HEK293T (cell line): ENCODE results near the gene MAP2K4.

Experiments used
- CTCF ChIA-PET: fragments of 350-600 bp; formaldehyde crosslinking; extraction: SDS; loops from one replicate; lab custom pipeline; 2021; ENCODE audit warnings: antibody characterized with exemption, inconsistent platforms; lab: Yijun Ruan, JAX
- POLR2A ChIA-PET: fragments of 350-600 bp; formaldehyde crosslinking; extraction: SDS; loops from one replicate; lab custom pipeline; 2020; ENCODE audit warnings: antibody characterized with exemption, inconsistent platforms; lab: Yijun Ruan, JAX
- DNase-seq: peaks from one replicate; pipeline ENCODE4 v3.0.0; 2012; ENCODE audit warnings: mixed read lengths; ENCODE audit errors: extremely low spot score
- ARNT ChIP-seq: fragments of 450-650 bp; IDR thresholded peaks from 2 replicates; pipeline ENCODE4 v1.6.1; 2017; ENCODE audit warnings: mild to moderate bottlenecking
- BHLHE40 ChIP-seq: fragments of 450-650 bp; IDR thresholded peaks from 2 replicates; pipeline ENCODE4 v1.6.1; 2016; ENCODE audit warnings: mild to moderate bottlenecking, moderate library complexity, borderline replicate concordance
- CTBP1 ChIP-seq: fragments of 450-650 bp; IDR thresholded peaks from 2 replicates; pipeline ENCODE4 v1.6.1; 2016; ENCODE audit warnings: borderline replicate concordance
- ELF4 ChIP-seq: fragments of 450-650 bp; IDR thresholded peaks from 2 replicates; pipeline ENCODE4 v1.6.1; 2017; ENCODE audit warnings: antibody characterized with exemption
- FOXA1 ChIP-seq: fragments of 450-650 bp; IDR thresholded peaks from 2 replicates; pipeline ENCODE4 v1.6.1; 2016; ENCODE audit warnings: mild to moderate bottlenecking
- FOXK2 ChIP-seq: fragments of 450-650 bp; IDR thresholded peaks from 2 replicates; pipeline ENCODE4 v1.6.1; 2016; ENCODE audit warnings: mild to moderate bottlenecking
- FOXM1 ChIP-seq: fragments of 450-650 bp; IDR thresholded peaks from 2 replicates; pipeline ENCODE4 v1.6.1; 2017; ENCODE audit warnings: mild to moderate bottlenecking, borderline replicate concordance
- HDGF ChIP-seq: fragments of 450-650 bp; IDR thresholded peaks from 2 replicates; pipeline ENCODE4 v1.6.1; 2017; ENCODE audit warnings: antibody characterized with exemption, borderline replicate concordance
- L3MBTL2 ChIP-seq: fragments of 450-650 bp; conservative IDR thresholded peaks from 2 replicates; pipeline ENCODE4 v1.6.1; 2016; ENCODE audit warnings: mild to moderate bottlenecking
- LEF1 ChIP-seq: fragments of 450-650 bp; IDR thresholded peaks from 2 replicates; pipeline ENCODE4 v1.6.1; 2017; ENCODE audit warnings: mild to moderate bottlenecking, borderline replicate concordance
- NFRKB ChIP-seq: fragments of 450-650 bp; IDR thresholded peaks from 2 replicates; pipeline ENCODE4 v1.6.1; 2016; ENCODE audit warnings: mild to moderate bottlenecking, moderate library complexity
- PKNOX1 ChIP-seq: fragments of 450-650 bp; IDR thresholded peaks from 2 replicates; pipeline ENCODE4 v1.6.1; 2016
- SP1 ChIP-seq: fragments of 450-650 bp; IDR thresholded peaks from 2 replicates; pipeline ENCODE4 v1.6.1; 2017
- SUZ12 ChIP-seq: fragments of 450-650 bp; IDR thresholded peaks from 2 replicates; pipeline ENCODE4 v1.6.1; 2016; ENCODE audit warnings: mild to moderate bottlenecking
- TARDBP ChIP-seq: fragments of 450-650 bp; IDR thresholded peaks from 2 replicates; pipeline ENCODE4 v1.6.1; 2016
- ZNF384 ChIP-seq: fragments of 450-650 bp; IDR thresholded peaks from 2 replicates; pipeline ENCODE4 v1.6.1; 2016

MAP2K4 gene

DNA sequence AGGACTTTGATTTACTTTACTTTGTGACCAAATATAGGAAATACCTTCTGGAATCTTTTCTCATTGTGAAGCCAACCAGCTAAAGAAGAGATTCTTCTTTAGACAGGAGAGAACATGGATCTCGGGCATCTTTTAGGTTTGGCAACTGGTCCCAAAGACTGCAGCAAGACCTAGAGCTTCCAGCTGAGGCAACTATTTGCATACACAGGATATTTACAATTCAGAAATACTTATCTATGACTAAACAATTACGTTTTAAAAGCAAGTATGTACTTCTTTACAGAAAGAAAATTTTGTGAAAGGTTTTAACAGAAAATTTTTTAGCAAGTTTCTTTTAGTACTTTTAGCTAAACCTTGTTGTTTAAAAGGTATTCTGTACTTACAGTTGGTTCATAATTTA, 106.5 kb downstream of the MAP2K4 start:
- ChIA-PET CTCF (no interaction called here), POLR2A (no interaction called here)
- DNase-seq: no peak
- TF ChIP-seq LEF1 (no peak), CTBP1 (no peak), L3MBTL2 (no peak), ELF4 (no peak), FOXK2 (no peak), BHLHE40 (no peak)

DNA sequence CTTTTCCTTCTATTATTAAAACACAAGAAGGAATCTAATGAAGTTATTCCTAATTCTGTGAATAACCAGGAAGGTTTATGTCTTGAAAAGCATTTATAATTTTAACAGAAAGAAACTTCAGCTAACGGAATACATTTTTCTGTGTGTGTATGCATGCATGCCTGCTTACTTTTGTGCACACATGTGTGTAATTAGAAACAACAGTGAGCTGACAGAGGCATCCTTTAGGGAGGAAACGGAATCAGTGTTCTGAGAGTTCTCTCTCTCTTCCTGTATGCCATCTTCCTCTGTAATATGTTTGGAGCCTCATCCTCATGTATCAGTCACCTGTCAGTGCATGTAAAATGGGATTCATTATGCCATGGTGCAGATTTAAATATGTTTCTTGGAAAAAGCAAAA, 107.0 kb downstream of the MAP2K4 start:
- CTCF ChIA-PET: no interaction called here
- POLR2A ChIA-PET: no interaction called here
- no peak for DNase-seq
- no peak for TF ChIP-seq LEF1
- TF ChIP-seq ELF4: no peak
- TF ChIP-seq FOXA1: no peak
- TF ChIP-seq CTBP1: no peak
- TF ChIP-seq NFRKB: no peak
- TF ChIP-seq ARNT: no peak
- no peak for TF ChIP-seq SP1
- no peak for TF ChIP-seq FOXM1
- TF ChIP-seq L3MBTL2: no peak
- TF ChIP-seq ZNF384: no peak
- TF ChIP-seq TARDBP: no peak
- TF ChIP-seq HDGF: no peak
- TF ChIP-seq SUZ12: no peak
- no peak for TF ChIP-seq PKNOX1
- no peak for TF ChIP-seq BHLHE40
- TF ChIP-seq FOXK2: no peak

GRCh38 chr17:12128946-12129345, 108.3 kb downstream of the MAP2K4 start:
- no peak for DNase-seq
- TF ChIP-seq FOXM1 (no peak), L3MBTL2 (no peak), FOXA1 (no peak), TARDBP (no peak), SUZ12 (no peak), ZNF384 (no peak), NFRKB (no peak), BHLHE40 (no peak)
- POLR2A ChIA-PET: no interaction called here
- CTCF ChIA-PET: interaction anchor here (0.6 kb wide), 1 partner anchor 81 kb away, joined by 3 read pairs; no protein-coding TSS in a partner anchor

GRCh38 chr17:12133183-12133582, 112.5 kb downstream of the MAP2K4 start:
- DNase-seq: no peak
- CTCF ChIA-PET: no interaction called here
- TF ChIP-seq SUZ12: no peak
- TF ChIP-seq ZNF384: no peak
- no peak for TF ChIP-seq TARDBP
- no peak for TF ChIP-seq L3MBTL2
- no peak for TF ChIP-seq ARNT
- TF ChIP-seq CTBP1: no peak
- no peak for TF ChIP-seq FOXM1
- no peak for TF ChIP-seq ELF4
- TF ChIP-seq SP1: no peak
- TF ChIP-seq FOXA1: no peak
- TF ChIP-seq FOXK2: no peak
- TF ChIP-seq PKNOX1: no peak
- TF ChIP-seq LEF1: no peak
- no peak for TF ChIP-seq BHLHE40
- no peak for TF ChIP-seq HDGF
- POLR2A ChIA-PET: no interaction called here

- ChIA-PET CTCF (no interaction called here), POLR2A (no interaction called here)
- TF ChIP-seq LEF1: no peak
- TF ChIP-seq ARNT: no peak
- TF ChIP-seq NFRKB: no peak
- TF ChIP-seq SP1: no peak
- TF ChIP-seq SUZ12: no peak
- no peak for TF ChIP-seq PKNOX1
- TF ChIP-seq HDGF: no peak
- TF ChIP-seq ELF4: no peak
- no peak for TF ChIP-seq FOXM1
- no peak for TF ChIP-seq FOXK2
- TF ChIP-seq ZNF384: no peak
- TF ChIP-seq CTBP1: no peak
- TF ChIP-seq BHLHE40: no peak
- TF ChIP-seq L3MBTL2: no peak
- TF ChIP-seq TARDBP: no peak
- TF ChIP-seq FOXA1: no peak
Observed at GRCh38 chr17:12134101-12134500, 113.4 kb downstream of the MAP2K4 start.

DNA sequence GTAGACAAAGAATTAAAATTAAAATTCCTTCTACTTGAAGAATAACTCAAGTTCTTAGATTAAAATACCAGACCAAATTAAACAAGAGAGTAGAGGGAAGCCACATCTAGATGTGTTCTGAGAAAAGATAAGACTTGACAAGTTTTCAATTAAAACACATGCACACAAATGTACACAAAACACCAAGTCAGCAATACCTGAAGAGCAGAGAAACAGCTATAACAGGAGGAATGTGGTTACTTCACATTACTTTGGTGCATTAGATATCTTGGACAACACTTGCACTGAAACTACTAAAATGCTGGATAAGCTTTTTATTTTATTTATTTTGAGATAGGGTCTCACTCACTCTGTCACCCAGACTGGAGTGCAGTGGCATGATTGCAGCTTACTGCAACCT, 113.9 kb downstream of the MAP2K4 start:
- ChIA-PET POLR2A (no interaction called here), CTCF (no interaction called here)
- no peak for TF ChIP-seq SUZ12
- TF ChIP-seq PKNOX1: no peak
- no peak for TF ChIP-seq ELF4
- TF ChIP-seq FOXK2: no peak
- no peak for DNase-seq

More at GRCh38 chr17:12134101-12134500, 113.4 kb downstream of the MAP2K4 start:
- DNase-seq: no peak
